Neural cell (in vitro differentiated cells): ENCODE data around the gene RPS6KA3. TPM values are rescaled to one million over a fixed set of nuclear protein-coding genes. Genes with fewer than 3 reads are reported as not detected.
"Not testable (repeated sequence)": the region's sequence is repeated elsewhere in the genome, so short reads cannot be mapped to it uniquely, and the experiment has no call there.

Experiments
- H2AFZ ChIP-seq: fragments of 200-600, 300-800 bp; sonication (generic), shearing (Covaris generic); 2 replicates; pipeline ENCODE4 v1.6.0; 2014; ENCODE audit warnings: low read depth, mild to moderate bottlenecking, antibody characterized with exemption, low read length, moderate library complexity
- H3F3A ChIP-seq: fragments of 200-600 bp; shearing (Covaris generic); 2 replicates; pipeline ENCODE4 v1.6.1; 2016; ENCODE audit warnings: mild to moderate bottlenecking, moderate library complexity, mixed read lengths, antibody characterized with exemption, low read length; ENCODE audit not compliant: insufficient read depth, poor library complexity, severe bottlenecking
- H3K27ac ChIP-seq: fragments of 200-600, 300-800 bp; sonication (generic), shearing (Covaris generic); 2 replicates; pipeline ENCODE4 v1.5.1; 2014; ENCODE audit warnings: mild to moderate bottlenecking, low read length, moderate library complexity
- H3K27me3 ChIP-seq: fragments of 300-800, 200-600 bp; sonication (generic), shearing (Covaris generic); 2 replicates; pipeline ENCODE4 v1.6.0; 2014; ENCODE audit warnings: mild to moderate bottlenecking, low read depth, low read length, moderate library complexity; ENCODE audit not compliant: insufficient read depth
- H3K36me3 ChIP-seq: fragments of 300-800, 200-600 bp; sonication (generic), shearing (Covaris generic); 2 replicates; pipeline ENCODE4 v1.5.1; 2014; ENCODE audit warnings: mild to moderate bottlenecking, antibody characterized with exemption, low read length, moderate library complexity; ENCODE audit not compliant: insufficient read depth
- H3K4me2 ChIP-seq: fragments of 300-800, 200-600 bp; sonication (generic), shearing (Covaris generic); 2 replicates; pipeline ENCODE4 v1.6.0; 2014; ENCODE audit warnings: mild to moderate bottlenecking, low read length
- H3K4me3 ChIP-seq: fragments of 300-800, 200-600 bp; sonication (generic), shearing (Covaris generic); 2 replicates; pipeline ENCODE4 v1.5.1; 2014; ENCODE audit warnings: mild to moderate bottlenecking, low read length, moderate library complexity
- H3K79me2 ChIP-seq: fragments of 200-600 bp; shearing (Covaris generic); replicated peaks from 2 replicates; pipeline ENCODE4 v1.6.0; 2014; ENCODE audit warnings: mild to moderate bottlenecking, low read length, moderate library complexity; ENCODE audit not compliant: insufficient read depth
- H3K9ac ChIP-seq: fragments of 300-800, 200-600 bp; sonication (generic), shearing (Covaris generic); 2 replicates; pipeline ENCODE4 v1.6.1; 2016; ENCODE audit warnings: mild to moderate bottlenecking, low read length, mixed read lengths
- H3K9me2 ChIP-seq: fragments of 200-600 bp; shearing (Covaris generic); 2 replicates; pipeline ENCODE4 v1.6.1; 2016; ENCODE audit warnings: mild to moderate bottlenecking, low read length, mixed read lengths; ENCODE audit not compliant: insufficient read depth
- H3K9me3 ChIP-seq: fragments of 200-600, 300-800 bp; sonication (generic), shearing (Covaris generic); 2 replicates; pipeline ENCODE4 v1.6.1; 2016; ENCODE audit warnings: mild to moderate bottlenecking, mixed run types, low read length, moderate library complexity, mixed read lengths
- H4K20me1 ChIP-seq: fragments of 200-600 bp; shearing (Covaris generic); 2 replicates; pipeline ENCODE4 v1.6.1; 2016; ENCODE audit warnings: mild to moderate bottlenecking, mixed run types; ENCODE audit not compliant: insufficient read depth
- CTCF ChIP-seq: fragments of 450-650 bp; IDR thresholded peaks from 2 replicates; pipeline ENCODE4 v1.5.1; 2014; ENCODE audit warnings: antibody characterized with exemption, mild to moderate bottlenecking, moderate library complexity; ENCODE audit not compliant: poor library complexity, severe bottlenecking
- EP300 ChIP-seq: fragments of 450-650 bp; conservative IDR thresholded peaks from 2 replicates; pipeline ENCODE4 v1.6.1; 2014; ENCODE audit warnings: antibody characterized with exemption, mild to moderate bottlenecking, moderate library complexity; ENCODE audit not compliant: poor library complexity, severe bottlenecking
- EZH2 ChIP-seq: fragments of 200-600, 300-800 bp; shearing (Covaris generic), sonication (generic); IDR thresholded peaks from 2 replicates; pipeline ENCODE4 v1.6.1; 2014; ENCODE audit warnings: antibody characterized with exemption, low read length, borderline replicate concordance, mild to moderate bottlenecking; ENCODE audit not compliant: insufficient read depth, poor library complexity, severe bottlenecking
- MXI1 ChIP-seq: fragments of 450-650 bp; conservative IDR thresholded peaks from 2 replicates; pipeline ENCODE4 v1.6.1; 2014; ENCODE audit warnings: antibody characterized with exemption, mild to moderate bottlenecking; ENCODE audit not compliant: poor library complexity, severe bottlenecking
- POLR2AphosphoS5 ChIP-seq: IDR thresholded peaks from 2 replicates; pipeline ENCODE4 v1.6.1; 2012
- RAD21 ChIP-seq: fragments of 450-650 bp; conservative IDR thresholded peaks from 2 replicates; pipeline ENCODE4 v1.6.1; 2014; ENCODE audit warnings: antibody characterized with exemption, mild to moderate bottlenecking, moderate library complexity
- REST ChIP-seq: IDR thresholded peaks from 2 replicates; pipeline ENCODE4 v1.6.1; 2012; ENCODE audit warnings: borderline replicate concordance
- SMC3 ChIP-seq: fragments of 450-650 bp; conservative IDR thresholded peaks from 2 replicates; pipeline ENCODE4 v1.6.1; 2014; ENCODE audit warnings: antibody characterized with exemption, mild to moderate bottlenecking, moderate library complexity; ENCODE audit not compliant: poor library complexity
- TAF1 ChIP-seq: IDR thresholded peaks from 2 replicates; pipeline ENCODE4 v1.6.1; 2012; ENCODE audit warnings: low read depth
- polyA plus RNA-seq: library from polyadenylated mRNA; depleted of rRNA; stranded (reverse); fragments of >200 nt; gene quantifications from 2 replicates; pipeline ENCODE4 v1.2.3, GENCODE V29; 2014

The RPS6KA3 gene
- polyA plus RNA-seq, 1 donor from 2014 or later, result 16.5 TPM

- Histone ChIP-seq H3K9me3 (no peaks in the 10 kb centered on the region), H3K79me2 (no peaks in the 10 kb centered on the region), H3K4me3 (no peak overlapping the region), H3K9ac (no peak overlapping the region), H3K36me3 (no peaks in the 10 kb centered on the region), H4K20me1 (no peaks in the 10 kb centered on the region), H3K4me2 (no peak overlapping the region), H3F3A (no peaks in the 10 kb centered on the region), H3K27ac (no peak overlapping the region), H2AFZ (no peak overlapping the region), H3K27me3 (no peaks in the 10 kb centered on the region), H3K9me2 (no peaks in the 10 kb centered on the region)
- TF ChIP-seq EP300, result no peak
- TF ChIP-seq POLR2AphosphoS5, result no peak
- TF ChIP-seq TAF1, result no peak
- no peak for TF ChIP-seq REST
- no peak for TF ChIP-seq SMC3
- TF ChIP-seq RAD21, result no peak
- TF ChIP-seq MXI1, result no peak
- no peak for TF ChIP-seq EZH2
- TF ChIP-seq CTCF, result no peak
Measured at GRCh38 chrX:20171887-20172286, 94.8 kb downstream of the RPS6KA3 start.

- not testable (repeated sequence) for H3K36me3 ChIP-seq, H3K27ac ChIP-seq, H3K4me3 ChIP-seq, H3K9ac ChIP-seq, H3K79me2 ChIP-seq, H3F3A ChIP-seq, H2AFZ ChIP-seq, H3K9me3 ChIP-seq, H4K20me1 ChIP-seq, H3K9me2 ChIP-seq, H3K4me2 ChIP-seq, H3K27me3 ChIP-seq
Measured at GRCh38 chrX:20162516-20162915, 104.2 kb downstream of the RPS6KA3 start.

GRCh38 chrX:20159797-20160385 is 106.8 kb downstream of the RPS6KA3 start:
- Histone ChIP-seq H3K9me2 (no peaks in the 10 kb centered on the region), H3K9ac (no peak overlapping the region), H4K20me1 (no peaks in the 10 kb centered on the region), H3K4me2 (no peak overlapping the region), H3K4me3 (no peak overlapping the region), H3K27me3 (no peaks in the 10 kb centered on the region), H3K27ac (no peak overlapping the region), H3K79me2 (no peaks in the 10 kb centered on the region), H3K9me3 (no peaks in the 10 kb centered on the region), H3F3A (no peaks in the 10 kb centered on the region), H3K36me3 (no peaks in the 10 kb centered on the region), H2AFZ (no peak overlapping the region)
- no peak for TF ChIP-seq REST
- no peak for TF ChIP-seq POLR2AphosphoS5
- no peak for TF ChIP-seq TAF1
- no peak for TF ChIP-seq MXI1
- no peak for TF ChIP-seq EZH2
- TF ChIP-seq RAD21, result no peak
- TF ChIP-seq CTCF, result no peak
- TF ChIP-seq EP300, result no peak
- no peak for TF ChIP-seq SMC3
